Ishikawa (cell line): ENCODE measurements around the gene FZR1.

Experiments used
- EGR1 ChIP-seq: IDR thresholded peaks from 2 replicates; pipeline ENCODE4 v1.6.1; 2012
- TF ChIP-seq, protein P1 (sequence below): IDR thresholded peaks from 2 replicates; pipeline ENCODE4 v1.6.1; 2012

DNA sequence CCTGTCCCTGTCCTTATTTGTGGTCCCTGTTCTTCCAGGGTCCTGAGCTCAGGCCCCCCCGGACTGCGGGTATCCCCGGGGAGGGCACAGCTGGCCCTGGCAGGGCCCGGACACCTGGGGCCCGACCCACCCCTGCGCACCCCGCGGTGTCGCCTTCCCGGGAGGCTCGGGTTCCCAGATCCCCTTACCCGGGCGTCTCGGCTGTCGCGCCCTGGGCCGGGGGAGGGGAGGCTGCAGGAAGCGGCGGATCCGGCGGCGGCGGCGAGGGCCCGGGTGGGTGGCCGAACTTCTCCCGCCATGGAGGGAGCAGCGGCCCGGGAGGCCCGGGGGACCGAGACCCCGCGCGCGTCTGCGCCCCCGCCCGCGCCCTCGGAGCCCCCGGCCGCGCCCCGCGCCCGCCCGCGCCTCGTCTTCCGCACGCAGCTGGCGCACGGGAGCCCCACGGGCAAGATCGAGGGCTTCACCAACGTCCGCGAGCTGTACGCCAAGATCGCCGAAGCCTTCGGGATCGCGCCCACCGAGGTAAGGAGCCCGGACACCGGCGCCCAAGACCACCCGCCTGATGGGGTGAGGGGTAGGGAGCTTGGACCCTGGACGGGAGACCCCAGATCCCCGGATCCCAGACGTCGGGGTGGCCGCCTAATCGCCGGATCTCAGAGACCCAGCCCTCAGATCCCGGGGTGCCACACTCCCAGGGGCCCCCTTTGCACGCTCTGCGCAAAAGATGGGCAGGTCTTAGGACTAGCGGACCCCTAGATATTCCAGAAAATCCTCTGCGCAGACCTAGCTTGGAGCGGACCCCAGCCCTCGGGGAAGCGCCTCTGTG lies 79.4 kb downstream of the FZR1 start, which contains the start of gene GIPC3:
- TF ChIP-seq, protein P1, sequence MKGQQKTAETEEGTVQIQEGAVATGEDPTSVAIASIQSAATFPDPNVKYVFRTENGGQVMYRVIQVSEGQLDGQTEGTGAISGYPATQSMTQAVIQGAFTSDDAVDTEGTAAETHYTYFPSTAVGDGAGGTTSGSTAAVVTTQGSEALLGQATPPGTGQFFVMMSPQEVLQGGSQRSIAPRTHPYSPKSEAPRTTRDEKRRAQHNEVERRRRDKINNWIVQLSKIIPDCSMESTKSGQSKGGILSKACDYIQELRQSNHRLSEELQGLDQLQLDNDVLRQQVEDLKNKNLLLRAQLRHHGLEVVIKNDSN = no peak
- TF ChIP-seq EGR1 = no peak
